Measurements from ENCODE around the gene CCDC192.
"Not testable (repeated sequence)": the region's sequence is repeated elsewhere in the genome, so short reads cannot be mapped to it uniquely, and the experiment has no call there.

CCDC192 gene

DNA sequence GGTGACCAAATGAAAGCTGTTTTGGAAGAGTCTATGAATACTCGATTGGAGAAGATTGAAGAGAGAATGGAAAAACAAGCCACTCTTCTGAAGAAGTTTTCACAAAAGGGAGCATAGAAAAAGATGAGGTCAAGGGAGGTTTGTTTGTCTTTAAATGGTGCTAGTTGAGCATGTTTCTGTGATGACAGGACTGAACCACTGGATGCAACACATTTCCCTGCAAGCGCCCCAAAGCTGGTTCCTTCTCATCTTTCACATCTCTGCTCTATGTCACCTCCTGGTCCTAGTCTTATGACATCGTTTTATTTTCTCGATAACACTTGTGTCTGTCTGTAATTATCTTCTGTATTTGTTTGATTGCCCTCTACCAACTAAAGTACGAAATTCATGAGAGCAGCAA, 3.8 kb upstream of the CCDC192 start:
- DNase-seq, result no peak

DNA sequence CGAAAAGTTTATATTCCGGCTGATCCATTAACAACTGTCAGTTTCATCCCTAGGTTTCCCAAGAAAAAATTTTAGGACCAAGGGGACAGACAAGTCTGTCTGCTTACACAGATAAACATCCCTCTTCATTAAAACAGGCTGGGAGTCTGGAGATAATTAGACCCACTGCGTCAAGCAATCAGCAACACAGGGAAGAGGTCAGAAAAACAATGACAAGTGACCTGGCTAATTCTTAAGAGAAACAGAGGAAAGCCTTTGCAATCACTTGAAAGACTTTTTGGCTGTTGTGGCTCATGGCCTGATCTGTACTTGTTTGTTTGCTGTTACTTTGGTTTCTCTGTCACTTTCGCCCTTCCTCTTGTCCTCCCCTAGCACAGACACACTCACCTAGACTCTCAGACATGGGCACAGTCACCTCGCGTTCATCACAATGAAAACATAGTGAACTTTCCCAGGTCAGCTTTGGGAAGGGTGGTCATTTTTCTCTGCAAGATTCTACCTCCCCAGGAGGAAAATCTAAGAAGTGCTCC, 2.9 kb upstream of the CCDC192 start:
- no peak for DNase-seq

DNA sequence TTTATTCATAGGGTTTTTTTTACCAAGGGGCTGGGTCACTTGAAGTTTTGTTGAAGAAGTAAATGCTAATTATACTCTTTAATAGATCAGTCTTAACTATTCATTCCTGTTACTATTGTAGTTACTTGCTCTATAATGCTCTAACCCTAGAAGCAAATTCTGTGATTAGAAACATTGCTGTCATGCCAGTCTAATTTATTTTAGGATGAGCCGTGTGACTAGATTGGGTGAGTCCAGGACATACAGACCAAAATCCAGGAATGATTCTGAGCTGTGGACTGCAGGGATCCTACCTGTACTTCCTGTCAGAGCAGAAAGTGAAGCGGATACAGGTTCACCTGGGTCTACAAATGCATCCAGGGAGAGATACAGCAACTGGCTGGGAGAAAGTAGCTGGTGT, 757 bp upstream of the CCDC192 start:
- no peak for DNase-seq

DNA sequence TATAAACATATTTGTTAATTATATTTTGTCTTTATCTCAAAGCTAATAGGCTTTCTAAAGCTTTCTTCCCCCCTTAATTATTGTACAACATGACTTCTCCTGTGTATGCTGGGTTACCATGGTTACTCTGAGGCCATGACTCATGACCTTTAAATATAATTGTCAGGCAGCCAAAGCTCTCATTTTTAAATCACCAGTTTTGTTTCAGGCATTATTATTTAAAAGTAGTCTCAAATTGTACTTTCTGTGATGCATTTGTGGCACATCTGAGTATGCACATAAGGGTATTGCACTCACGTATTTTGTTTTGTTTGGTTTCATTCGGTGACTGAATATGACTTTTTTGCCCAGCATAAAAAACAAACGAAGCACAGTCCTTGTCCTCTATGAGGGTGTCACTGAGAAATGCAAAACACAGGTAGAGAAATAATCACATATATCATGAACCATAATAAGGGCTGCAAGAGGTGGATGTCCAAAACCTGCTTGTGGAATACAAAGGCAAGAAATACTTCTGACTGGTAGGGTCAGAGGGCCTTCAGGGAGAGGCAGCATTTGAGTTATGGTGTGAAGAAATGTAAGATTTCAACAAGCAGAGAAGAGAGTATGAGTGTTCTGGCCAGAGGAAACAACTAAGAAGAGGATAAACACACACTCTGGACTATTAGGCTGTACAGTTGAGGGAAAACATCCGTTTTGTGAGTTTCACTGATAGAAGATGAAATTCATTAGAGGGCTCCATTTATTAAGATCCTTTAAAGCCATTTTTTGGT, 2.1 kb downstream of the CCDC192 start:
- no peak for DNase-seq

DNA sequence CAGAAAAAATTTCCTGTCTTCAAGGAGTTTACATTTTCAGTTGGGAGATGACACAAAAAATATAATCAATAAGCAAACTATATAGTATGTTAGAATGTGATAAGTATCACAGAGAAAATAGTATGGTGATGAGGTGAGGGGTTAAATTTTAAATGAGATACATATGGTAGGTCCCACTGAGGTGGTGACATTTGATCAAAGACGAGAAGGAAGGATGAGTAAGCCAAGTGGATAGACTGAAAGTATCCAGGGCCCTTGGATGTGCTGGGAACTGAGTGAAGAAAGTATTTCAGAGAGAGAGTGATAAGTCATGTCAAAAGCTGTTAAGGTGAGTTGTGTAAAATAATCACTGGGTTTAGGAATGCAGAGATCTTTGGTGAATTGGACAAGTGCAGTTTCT, 3.5 kb downstream of the CCDC192 start:
- no peak for DNase-seq

DNA sequence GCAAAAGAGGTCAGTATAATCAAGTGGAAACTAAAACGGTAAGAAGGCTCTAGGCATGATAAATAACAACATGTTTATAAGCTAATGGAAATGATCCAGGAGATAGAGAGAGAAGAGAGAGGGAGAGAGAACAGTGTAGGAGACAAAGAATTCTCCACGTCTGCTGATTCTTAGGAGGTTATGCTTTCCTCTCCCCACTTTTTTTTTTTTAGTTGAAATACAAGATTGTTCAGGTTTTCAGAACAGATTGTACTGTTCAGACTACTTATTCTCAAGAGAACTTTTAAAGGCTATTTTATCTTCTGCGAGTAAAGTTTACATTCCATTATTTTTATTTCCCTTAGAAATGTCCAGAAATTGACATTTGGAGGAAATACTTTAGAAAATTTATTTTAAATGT, 4.0 kb downstream of the CCDC192 start:
- no peak for DNase-seq

DNA sequence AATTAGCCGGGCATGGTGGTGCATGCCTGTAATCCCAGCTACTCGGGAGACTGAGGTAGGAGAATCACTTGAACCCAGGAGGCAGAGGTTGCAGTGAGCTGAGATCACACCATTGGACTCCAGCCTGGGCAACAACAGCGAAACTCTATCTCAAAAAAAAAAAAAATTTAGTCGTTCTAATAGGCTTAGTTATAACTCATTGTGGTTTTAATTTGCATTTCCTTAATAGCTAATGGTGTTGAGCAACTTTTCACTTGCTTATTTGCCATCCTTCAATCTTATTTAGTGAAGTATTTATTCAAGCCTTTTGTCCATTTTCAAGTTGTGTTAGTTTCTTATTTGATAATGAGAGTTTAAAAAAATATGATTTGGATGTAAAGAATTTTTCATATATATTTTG, 9.9 kb downstream of the CCDC192 start:
- not testable (repeated sequence) for DNase-seq

DNA sequence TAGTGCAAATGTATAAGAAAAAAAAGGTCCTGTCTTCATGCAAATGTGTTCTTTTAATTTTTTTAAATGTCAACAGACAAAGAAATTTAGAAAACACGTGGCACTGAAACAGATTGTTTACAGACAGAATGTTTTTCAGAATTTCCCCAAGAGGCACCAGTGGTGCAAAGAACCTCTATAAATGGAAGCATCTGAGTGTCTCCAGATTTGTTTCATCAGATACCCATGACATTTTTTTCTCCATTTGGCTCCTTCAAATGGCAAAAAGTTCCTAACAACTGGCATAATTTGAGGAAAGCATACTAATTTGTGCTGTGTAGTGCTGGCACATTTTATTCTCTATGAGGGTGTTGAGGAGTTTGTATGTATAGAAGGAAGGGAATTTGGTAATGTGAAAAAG, 15.0 kb downstream of the CCDC192 start:
- DNase-seq, result no peak

DNA sequence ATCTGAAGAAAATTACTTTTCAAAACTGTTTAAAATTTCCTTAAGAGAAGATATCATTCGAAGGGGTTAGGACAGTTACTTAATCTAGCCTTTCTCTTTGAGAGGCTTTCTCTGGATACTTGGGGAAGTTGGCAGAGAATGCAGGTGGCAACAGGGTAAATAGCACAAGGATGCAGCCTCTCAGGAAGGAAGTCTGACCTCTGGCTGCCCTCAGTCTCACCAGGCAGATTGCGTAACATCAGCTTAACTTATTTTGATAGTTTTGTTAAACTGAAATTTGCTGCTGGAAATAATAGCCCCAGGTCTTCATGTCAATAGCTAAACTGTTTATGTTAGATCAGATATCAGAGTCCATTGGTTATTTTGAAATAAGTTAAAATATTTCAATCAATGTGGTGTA, 20.4 kb downstream of the CCDC192 start:
- DNase-seq, result no peak

DNA sequence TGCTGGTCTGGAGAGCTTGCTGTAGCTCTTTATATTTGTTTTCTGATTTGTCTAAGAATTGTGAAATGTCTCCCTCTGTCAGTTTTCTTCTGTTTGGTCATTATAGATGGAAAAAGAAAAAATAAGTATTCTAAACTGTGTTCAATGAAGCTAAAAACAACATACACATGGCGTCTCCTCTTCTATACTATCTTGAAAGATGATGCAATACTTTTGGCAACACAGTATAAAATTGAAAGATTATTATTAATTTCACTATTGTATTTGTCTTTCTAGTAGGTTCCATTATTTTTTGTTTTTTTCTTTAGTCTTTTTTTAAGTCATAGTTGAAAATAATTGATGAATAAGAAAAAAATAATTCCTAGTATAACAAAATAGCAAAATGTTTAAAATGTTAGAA, 22.5 kb downstream of the CCDC192 start:
- DNase-seq, result no peak

DNA sequence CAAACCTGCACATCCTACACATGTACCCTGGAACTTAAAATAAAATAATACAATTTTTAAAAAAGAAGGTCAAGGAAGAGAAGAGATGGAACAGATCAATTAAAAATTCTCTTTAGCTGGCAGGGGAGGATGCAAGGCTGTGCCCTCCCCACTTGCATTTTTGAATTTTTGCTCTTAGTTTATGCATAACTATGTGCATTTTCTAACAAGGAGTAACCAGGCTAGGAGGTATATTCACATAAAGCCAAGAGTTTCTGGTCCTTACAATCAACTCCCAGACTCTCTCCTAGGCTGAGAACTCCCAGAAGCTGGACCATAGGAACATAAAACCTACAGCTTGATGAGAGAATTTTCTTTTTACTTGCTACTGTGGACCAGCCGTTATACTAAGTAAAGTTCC, 29.8 kb downstream of the CCDC192 start:
- DNase-seq, result no peak

DNA sequence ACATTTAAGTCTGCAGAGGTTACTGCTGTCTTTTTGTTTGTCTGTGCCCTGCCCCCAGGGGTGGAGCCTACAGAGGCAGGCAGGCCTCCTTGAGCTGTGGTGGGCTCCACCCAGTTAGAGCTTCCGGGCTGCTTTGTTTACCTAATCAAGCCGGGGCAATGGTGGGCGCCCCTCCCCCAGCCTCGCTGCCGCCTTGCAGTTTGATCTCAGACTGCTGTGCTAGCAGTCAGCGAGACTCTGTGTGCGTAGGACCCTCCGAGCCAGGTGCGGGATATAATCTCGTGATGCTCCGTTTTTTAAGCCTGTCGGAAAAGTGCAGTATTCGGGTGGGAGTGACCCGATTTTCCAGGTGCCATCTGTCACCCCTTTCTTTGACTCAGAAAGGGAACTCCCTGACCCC, 36.2 kb downstream of the CCDC192 start:
- DNase-seq, result not testable (repeated sequence)

DNA sequence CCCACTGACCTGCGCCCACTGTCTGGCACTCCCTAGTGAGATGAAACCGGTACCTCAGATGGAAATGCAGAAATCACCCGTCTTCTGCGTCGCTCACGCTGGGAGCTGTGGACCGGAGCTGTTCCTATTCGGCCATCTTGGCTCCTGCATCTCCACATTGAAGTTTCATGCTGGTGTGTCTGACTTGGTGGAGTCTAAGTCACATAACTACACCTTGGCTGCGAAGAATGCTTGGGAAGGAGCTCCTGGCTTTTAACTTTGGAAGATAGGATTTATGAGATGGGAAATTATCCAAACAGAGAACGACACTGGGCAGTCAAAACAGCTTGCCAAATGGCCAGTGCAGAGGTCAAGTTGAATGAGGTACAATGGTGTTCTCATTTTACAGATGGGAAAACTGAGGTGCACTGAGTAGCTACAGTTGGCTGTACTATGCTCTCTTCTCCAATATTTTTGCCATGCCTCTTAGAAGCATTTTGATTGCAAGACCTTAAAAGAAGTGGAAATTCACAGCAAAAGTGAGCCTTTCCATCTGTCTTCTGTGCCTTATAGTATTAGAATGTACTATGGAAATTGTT, 36.7 kb downstream of the CCDC192 start:
- no peak for DNase-seq

DNA sequence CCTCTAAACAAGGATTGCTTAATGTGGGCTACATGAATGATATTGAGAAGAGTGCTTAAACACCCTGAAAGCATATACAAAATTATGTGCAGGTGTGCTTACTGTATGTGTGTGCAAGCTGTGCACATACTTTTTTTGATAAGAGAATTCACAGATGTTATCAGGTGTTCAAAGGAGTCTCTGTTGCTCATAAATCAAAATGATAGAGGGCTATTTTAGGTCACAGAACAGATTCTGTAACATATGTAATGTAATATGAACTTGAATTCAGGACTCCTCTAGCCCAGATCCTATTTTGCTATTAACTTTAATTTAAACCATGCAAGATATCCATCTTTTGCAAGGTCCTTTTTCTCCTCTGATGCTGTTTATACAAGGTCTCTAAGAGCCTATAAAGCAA, 38.2 kb downstream of the CCDC192 start:
- no peak for DNase-seq

DNA sequence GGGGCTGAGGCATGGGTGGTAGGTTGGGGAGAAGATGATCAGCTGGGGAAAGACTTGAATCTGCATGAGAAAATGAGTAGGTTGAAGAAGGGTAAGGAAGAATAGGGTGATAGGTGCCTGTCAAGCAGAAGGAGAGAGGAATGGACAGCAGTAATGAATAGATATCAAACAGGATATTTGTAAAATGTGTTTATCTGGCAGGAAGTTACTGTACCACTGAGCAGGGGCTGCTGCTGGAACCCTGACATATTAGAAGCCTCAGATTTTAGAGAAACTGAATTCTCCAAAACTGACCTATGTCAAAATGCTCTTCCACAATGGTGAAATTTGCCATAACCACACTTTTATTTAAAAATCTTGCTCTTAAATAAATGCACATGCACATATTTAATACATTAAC, 41.0 kb downstream of the CCDC192 start:
- DNase-seq, result no peak

DNA sequence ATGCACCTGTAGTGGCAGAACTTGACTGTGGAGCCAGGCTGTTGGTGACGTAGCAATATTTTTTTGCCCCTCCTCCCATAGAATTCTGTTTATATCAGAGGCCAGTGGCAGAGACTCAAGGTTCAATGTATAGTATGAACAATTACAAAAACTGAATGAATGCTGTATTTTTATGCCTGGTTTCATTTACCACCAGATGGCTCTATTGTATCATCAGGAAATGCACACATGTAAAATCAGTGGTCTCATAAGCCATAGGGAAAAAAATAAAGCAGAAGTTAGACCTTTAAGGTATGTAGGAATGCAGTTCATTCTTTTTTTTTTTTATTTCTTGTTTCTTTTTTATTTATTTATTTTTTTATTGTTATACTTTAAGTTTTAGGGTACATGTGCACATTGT, 43.6 kb downstream of the CCDC192 start:
- DNase-seq, result peak; percentile 29

DNA sequence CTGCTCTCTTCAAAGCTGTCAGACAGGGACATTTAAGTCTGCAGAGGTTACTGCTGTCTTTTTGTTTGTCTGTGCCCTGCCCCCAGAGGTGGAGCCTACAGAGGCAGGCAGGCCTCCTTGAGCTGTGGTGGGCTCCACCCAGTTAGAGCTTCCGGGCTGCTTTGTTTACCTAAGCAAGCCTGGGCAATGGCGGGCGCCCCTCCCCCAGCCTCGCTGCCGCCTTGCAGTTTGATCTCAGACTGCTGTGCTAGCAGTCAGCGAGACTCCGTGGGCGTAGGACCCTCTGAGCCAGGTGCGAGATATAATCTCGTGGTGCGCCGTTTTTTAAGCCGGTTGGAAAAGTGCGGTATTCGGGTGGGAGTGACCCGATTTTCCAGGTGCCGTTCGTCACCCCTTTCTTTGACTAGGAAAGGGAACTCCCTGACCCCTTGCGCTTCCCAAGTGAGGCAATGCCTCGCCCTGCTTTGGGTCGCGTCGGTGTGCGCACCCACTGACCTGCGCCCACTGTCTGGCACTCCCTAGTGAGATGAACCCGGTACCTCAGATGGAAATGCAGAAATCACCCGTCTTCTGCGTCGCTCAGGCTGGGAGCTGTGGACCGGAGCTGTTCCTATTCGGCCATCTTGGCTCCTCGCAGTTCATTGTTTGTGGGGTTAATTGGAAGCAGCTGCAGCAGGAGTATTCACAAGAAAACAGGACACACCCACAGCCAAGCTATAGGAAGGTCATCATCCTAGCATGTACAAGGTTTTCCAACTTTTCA, 49.5 kb downstream of the CCDC192 start:
- not testable (repeated sequence) for DNase-seq

DNA sequence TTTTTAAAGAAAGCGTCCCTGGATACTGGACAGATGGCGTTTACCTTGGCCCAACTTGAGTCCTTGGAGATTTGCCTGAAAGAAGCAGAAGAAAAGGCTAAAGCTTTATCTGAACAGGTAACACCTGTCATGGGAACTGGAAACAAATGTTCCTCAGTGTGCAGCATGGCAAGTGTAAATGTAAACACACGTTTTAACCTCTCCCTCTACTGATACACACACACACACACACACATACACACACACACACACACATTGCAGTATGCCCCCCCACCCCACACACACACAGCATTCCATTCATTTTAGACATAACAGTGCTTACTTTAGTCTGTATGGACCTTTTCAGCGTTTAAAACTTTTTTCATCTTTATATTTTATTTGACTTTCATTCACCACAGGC, 51.1 kb downstream of the CCDC192 start:
- DNase-seq, result no peak

DNA sequence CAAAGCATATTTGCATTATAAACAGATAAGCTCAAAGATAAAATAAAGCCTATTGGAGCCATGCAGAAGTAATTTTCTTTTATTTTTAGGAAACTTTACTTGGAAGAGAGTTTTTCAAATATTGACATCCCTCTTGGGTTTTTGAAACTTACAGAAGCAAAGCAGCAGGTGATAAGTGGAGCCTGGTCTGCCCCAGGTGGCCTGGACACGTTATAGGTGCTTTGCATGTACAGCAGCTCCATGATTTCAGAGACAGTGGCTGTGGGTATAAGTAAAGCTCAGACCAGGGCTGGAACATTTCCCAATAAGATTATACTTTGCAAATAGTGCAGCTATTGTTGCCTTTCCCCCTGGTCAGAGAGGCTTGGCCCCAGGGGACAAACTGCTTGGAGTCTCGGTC, 51.5 kb downstream of the CCDC192 start:
- DNase-seq, result no peak

DNA sequence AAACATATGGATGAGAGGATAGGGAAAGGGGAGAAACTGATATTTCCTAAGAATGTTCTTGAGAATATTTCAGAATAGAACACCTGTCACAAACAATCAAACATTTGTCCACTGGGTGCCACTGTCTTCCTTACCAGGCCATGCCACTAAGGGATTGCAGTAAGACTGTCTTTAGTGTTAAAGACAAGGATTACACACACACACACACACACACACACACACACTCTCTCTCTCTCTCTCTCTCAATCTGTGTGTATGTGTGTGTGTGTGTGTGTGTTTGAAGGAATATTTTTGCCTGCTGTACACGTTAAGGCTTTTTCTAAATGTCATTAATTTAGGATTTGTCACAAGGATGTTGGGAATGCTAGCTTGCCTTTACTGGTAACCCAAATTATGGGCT, 54.4 kb downstream of the CCDC192 start:
- DNase-seq, result peak; percentile 19

DNA sequence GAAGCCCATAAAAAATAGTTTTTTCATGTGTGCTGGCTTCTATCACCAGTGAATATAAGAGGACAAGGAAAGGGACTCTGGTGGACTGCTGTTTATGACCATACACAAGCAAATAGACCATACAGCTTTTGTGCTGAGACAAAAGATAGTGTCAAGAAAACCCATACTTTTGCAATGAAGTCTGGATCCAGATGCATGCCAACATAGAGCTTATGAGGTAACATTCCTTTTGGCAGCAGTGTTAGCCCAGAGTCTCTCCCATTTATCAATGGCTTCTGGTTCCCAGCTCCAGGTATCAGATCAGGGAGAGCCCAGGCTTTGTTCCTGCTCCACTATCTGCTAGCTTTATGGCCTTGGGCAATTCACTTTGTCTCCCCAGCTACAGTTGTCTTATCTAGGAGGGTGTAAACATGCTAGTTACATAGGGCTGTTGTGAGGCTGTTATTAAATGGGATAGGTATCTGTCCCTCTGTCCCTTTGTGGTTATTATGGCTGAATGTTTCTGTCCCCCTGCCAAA, 55.6 kb downstream of the CCDC192 start:
- DNase-seq, result no peak

DNA sequence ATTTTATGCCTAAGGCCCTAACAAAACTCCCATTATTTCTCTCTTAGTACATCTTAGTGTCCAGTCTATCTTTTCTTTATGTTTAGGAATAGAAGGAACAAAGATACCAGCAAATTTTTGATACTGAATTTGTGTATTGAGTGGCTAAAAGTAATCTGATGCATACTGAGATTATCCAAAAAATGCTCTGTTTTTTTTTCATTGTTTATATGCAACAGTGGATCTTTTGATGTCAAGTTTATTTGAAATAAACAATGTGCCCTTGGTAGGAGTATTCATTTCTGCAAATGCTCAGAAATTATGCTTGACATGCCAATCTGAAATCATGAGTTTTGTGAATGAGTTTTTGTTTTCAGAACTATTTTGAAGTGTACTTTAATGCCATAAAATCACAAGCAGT, 58.7 kb downstream of the CCDC192 start:
- no peak for DNase-seq

DNA sequence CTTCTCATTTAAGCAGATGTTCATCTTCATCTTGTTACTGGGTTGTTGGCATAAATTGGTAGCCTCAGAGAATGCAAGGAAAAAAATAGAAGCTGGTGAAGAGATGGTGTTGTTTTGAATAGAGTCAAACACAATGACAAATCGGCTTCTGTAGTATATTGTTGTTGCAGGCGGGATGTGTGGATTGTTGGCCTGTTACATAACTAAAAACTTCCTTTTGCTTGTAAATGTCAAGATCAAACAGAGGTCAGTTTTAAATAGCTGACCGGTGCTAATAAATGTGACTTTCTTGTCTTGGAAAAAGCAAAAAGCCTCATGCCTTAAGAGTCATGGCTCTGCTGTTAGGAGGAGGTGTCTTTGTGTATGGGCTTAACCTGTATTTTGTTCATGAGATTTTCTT, 59.2 kb downstream of the CCDC192 start:
- DNase-seq, result no peak

Data from NCI-H1694 (cell line).